B cell (primary cell): ENCODE data around the gene IBA57. TPM values are rescaled to one million over a fixed set of nuclear protein-coding genes. Genes with fewer than 3 reads are reported as not detected.

ENCODE experiments used
- ATAC-seq: fragments of 200-7000 bp; cut with Tn5 transposase; one replicate; pipeline ENCODE4 v1.10.0; 2021; ENCODE audit warnings: low read depth, mild to moderate bottlenecking, moderate number of reproducible peaks, moderate library complexity
- CTCF ChIA-PET: fragments of 350-600 bp; sonication (Branson Sonifier 250); formaldehyde crosslinking; loops from one replicate; lab custom pipeline; 2021; ENCODE audit warnings: antibody characterized with exemption, inconsistent platforms; lab: Charles Lee
- POLR2A ChIA-PET: fragments of 350-600 bp; sonication (Branson Sonifier 250); formaldehyde crosslinking; loops from one replicate; lab custom pipeline; 2021; ENCODE audit warnings: antibody characterized with exemption; lab: Charles Lee
- DNase-seq: peaks from one replicate; pipeline ENCODE4 v3.0.0; 2013
- H2AFZ ChIP-seq: 2 replicates; pipeline ENCODE4 v1.6.1; 2012; ENCODE audit warnings: mild to moderate bottlenecking, low read depth, low read length; ENCODE audit not compliant: insufficient read depth, poor library complexity, severe bottlenecking
- H3K27ac ChIP-seq, 2 donors: 1 replicate in 1 of 2; 2 replicates in 1 of 2; pipeline ENCODE4 v1.5.1; 2012 to 2013; ENCODE audit warnings: low read length in 2 of 2, mild to moderate bottlenecking in 2 of 2, moderate library complexity in 1 of 2
- H3K27me3 ChIP-seq, 4 experiments: fragments of 200-600 bp in 1 of 4; sonication (generic) in 1 of 4; replicated peaks in 1 of 4; 1 replicate in 2 of 4; 2 replicates in 2 of 4; pipeline versions ENCODE4 v1.6.1 to v1.7.0; 2013 to 2016; ENCODE audit warnings: low read length in 3 of 4, mild to moderate bottlenecking in 2 of 4, mixed read lengths in 1 of 4, moderate library complexity in 1 of 4; ENCODE audit not compliant: insufficient read depth in 4 of 4, control insufficient read depth in 3 of 4; ENCODE audit errors: control extremely low read depth in 1 of 4
- H3K36me3 ChIP-seq, 2 experiments: replicated peaks in 1 of 2; 1 replicate in 1 of 2; 2 replicates in 1 of 2; pipeline versions ENCODE4 v1.6.1 to v1.7.1; 2013; ENCODE audit warnings: low read length in 1 of 2; ENCODE audit not compliant: insufficient read depth in 2 of 2, control insufficient read depth in 1 of 2; ENCODE audit errors: control extremely low read depth in 1 of 2, extremely low read depth in 1 of 2
- H3K4me1 ChIP-seq, 2 donors: fragments of 200-600 bp in 1 of 2; sonication (generic) in 1 of 2; 1 replicate in 1 of 2; 2 replicates in 1 of 2; pipeline versions ENCODE4 v1.5.1 to v1.6.1; 2013 to 2017; ENCODE audit warnings: low read length in 2 of 2; ENCODE audit not compliant: control insufficient read depth in 2 of 2, insufficient read depth in 2 of 2
- H3K4me2 ChIP-seq: replicated peaks from 2 replicates; pipeline ENCODE3; 2012; ENCODE audit warnings: mild to moderate bottlenecking, low read depth, low read length; ENCODE audit not compliant: poor library complexity, severe bottlenecking
- H3K4me3 ChIP-seq, 5 experiments: fragments of 200-600 bp in 1 of 5; sonication (generic) in 1 of 5; 1 replicate in 3 of 5; 2 replicates in 2 of 5; pipeline versions ENCODE4 v1.5.1 to v1.7.0; 2011 to 2016; ENCODE audit warnings: low read length in 4 of 5, mild to moderate bottlenecking in 4 of 5, low read depth in 2 of 5, control low read depth in 1 of 5, moderate library complexity in 1 of 5; ENCODE audit not compliant: insufficient read depth in 1 of 5; ENCODE audit errors: control extremely low read depth in 1 of 5, extremely low read depth in 1 of 5
- H3K79me2 ChIP-seq: fragments of 200-600 bp; sonication (generic); one replicate; pipeline ENCODE4 v1.6.0; 2016; ENCODE audit warnings: low read length; ENCODE audit not compliant: control insufficient read depth, insufficient read depth
- H3K9ac ChIP-seq: fragments of 200-600 bp; sonication (generic); 2 replicates; pipeline ENCODE4 v1.6.1; 2017; ENCODE audit warnings: mild to moderate bottlenecking, low read length, moderate library complexity
- H3K9me3 ChIP-seq, 3 donors: one replicate each; pipeline versions ENCODE4 v1.6.1 to v1.7.1; 2013; ENCODE audit warnings: low read length in 2 of 3; ENCODE audit not compliant: control insufficient read depth in 2 of 3, insufficient read depth in 1 of 3; ENCODE audit errors: control extremely low read depth in 1 of 3
- H4K20me1 ChIP-seq: 2 replicates; pipeline ENCODE4 v1.6.0; 2012; ENCODE audit warnings: mild to moderate bottlenecking, low read length; ENCODE audit not compliant: insufficient read depth, control insufficient read depth, poor library complexity, severe bottlenecking
- H3K27ac Mint-ChIP-seq: one replicate; pipeline ENCODE4 v1.8.0; 2021; ENCODE audit warnings: mixed read lengths
- H3K27me3 Mint-ChIP-seq: one replicate; pipeline ENCODE4 v1.8.0; 2021; ENCODE audit warnings: mixed read lengths
- H3K4me1 Mint-ChIP-seq: one replicate; pipeline ENCODE4 v1.8.0; 2021; ENCODE audit warnings: mixed read lengths
- H3K4me3 Mint-ChIP-seq: one replicate; pipeline ENCODE4 v1.8.0; 2021; ENCODE audit warnings: mixed read lengths
- H3K9me3 Mint-ChIP-seq: one replicate; pipeline ENCODE4 v1.8.0; 2022; ENCODE audit warnings: mixed read lengths; ENCODE audit not compliant: insufficient read depth
- CTCF ChIP-seq: fragments of 200-600 bp; IDR thresholded peaks from one replicate; pipeline ENCODE4 v1.8.0; 2022; ENCODE audit warnings: antibody characterized with exemption, mild to moderate bottlenecking
- EZH2 ChIP-seq: IDR thresholded peaks from 2 replicates; pipeline ENCODE4 v1.6.1; 2012; ENCODE audit warnings: borderline replicate concordance, low read depth, mild to moderate bottlenecking, moderate library complexity, low read length; ENCODE audit not compliant: insufficient read depth, poor library complexity, severe bottlenecking
- WGBS: methylation state at CpG from one replicate; pipeline ENCODE4 v1.1.5; 2013; ENCODE audit warnings: missing lambda C conversion rate; ENCODE audit not compliant: insufficient coverage; 5-methylcytosine and 5-hydroxymethylcytosine counted together
- intact Hi-C: fragments of 100-400 bp; cut with micrococcal nuclease; formaldehyde crosslinking; loops from one replicate; pipeline ENCODE4 v1.10.0; 2022
- polyA plus RNA-seq: library from polyadenylated mRNA; depleted of rRNA; stranded (reverse); fragments of >200 nt; gene quantifications from 2 replicates; pipeline ENCODE4 v1.2.3, GENCODE V29; 2012
- total RNA-seq, 2 donors: library from RNA; stranded (reverse); fragments of 120-200 nt in 1 of 2; gene quantifications; 1 replicate in 1 of 2; 2 replicates in 1 of 2; pipeline versions ENCODE4 v1.2.3 to v1.2.4, GENCODE V29; 2013 to 2022

IBA57 gene
- total and polyA plus RNA-seq, 2 donors (not counting 1 experiment from before 2014, with no cell fraction given) = 5.2 to 12.8 TPM

GRCh38 chr1:228181645-228182034, 16.0 kb downstream of the IBA57 start:
- no peak overlapping the region for H3K27ac Mint-ChIP-seq
- TF ChIP-seq CTCF (no peak), EZH2 (no peak)
- WGBS = 98% methylated on average over 9 of the region's 9 CpGs
- H3K27me3 Mint-ChIP-seq = no peaks in the 10 kb centered on the region
- H3K79me2 ChIP-seq = no peaks in the 10 kb centered on the region
- no peaks in the 10 kb centered on the region for H4K20me1 ChIP-seq
- no peak overlapping the region for H3K4me2 ChIP-seq
- no peak overlapping the region for H3K4me3 Mint-ChIP-seq
- DNase-seq = no peak
- no peaks in the 10 kb centered on the region for H3K4me1 ChIP-seq
- H3K9me3 Mint-ChIP-seq = no peaks in the 10 kb centered on the region
- no peak for ATAC-seq
- no peaks in the 10 kb centered on the region for H3K9me3 ChIP-seq
- POLR2A ChIA-PET = no interaction called here
- H3K4me3 ChIP-seq = no peak overlapping the region
- no peaks in the 10 kb centered on the region for H3K27me3 ChIP-seq
- H3K4me1 Mint-ChIP-seq = peaks cover 4% of the 10 kb centered on the region
- no peak overlapping the region for H3K9ac ChIP-seq
- CTCF ChIA-PET = no interaction called here
- intact Hi-C loops = no loop called here
- H3K27ac ChIP-seq = no peak overlapping the region
- no peak overlapping the region for H2AFZ ChIP-seq
- H3K36me3 ChIP-seq = no peaks in the 10 kb centered on the region

- Histone ChIP-seq H3K36me3 (no peaks in the 10 kb centered on the region), H4K20me1 (no peaks in the 10 kb centered on the region), H3K4me2 (no peak overlapping the region), H3K27me3 (no peaks in the 10 kb centered on the region), H3K4me3 (no peak overlapping the region), H3K9me3 (no peaks in the 10 kb centered on the region), H3K4me1 (no peaks in the 10 kb centered on the region), H3K9ac (no peak overlapping the region), H3K27ac (no peak overlapping the region), H2AFZ (no peak overlapping the region), H3K79me2 (no peaks in the 10 kb centered on the region)
- ChIA-PET CTCF (no interaction called here), POLR2A (no interaction called here)
- DNase-seq (no peak), ATAC-seq (no peak)
- Mint-ChIP-seq H3K27ac (no peak overlapping the region), H3K9me3 (no peaks in the 10 kb centered on the region), H3K4me3 (no peak overlapping the region), H3K4me1 (peaks cover 4% of the 10 kb centered on the region), H3K27me3 (no peaks in the 10 kb centered on the region)
- WGBS = 82% methylated on average over 18 of the region's 32 CpGs
- intact Hi-C loops = no loop called here
- TF ChIP-seq EZH2 (no peak), CTCF (no peak)
Measured at GRCh38 chr1:228182296-228183030, 16.9 kb downstream of the IBA57 start.
